ENCODE measurements around the gene GOLIM4.
A peak's percentile ranks its signal among the peaks of the same experiment; 100 is the strongest.
"Not testable (repeated sequence)": the region's sequence is repeated elsewhere in the genome, so short reads cannot be mapped to it uniquely, and the experiment has no call there.

The GOLIM4 gene

GRCh38 chr3:168095611-168096209, at the start of gene GOLIM4:
TSS of gene GOLIM4 (minus strand) at chr3:168095924. CDS start at chr3:168095285, 639 bp downstream.
- DNase-seq (ENCODE audit: low spot score) (peak; percentile 94), FAIRE-seq (peak; percentile 82)

GRCh38 chr3:168141405-168141998, 45.8 kb upstream of the GOLIM4 start:
- DNase-seq (ENCODE audit: low spot score) = no peak
- FAIRE-seq = no peak

- DNase-seq (ENCODE audit: low spot score) = no peak
- no peak for FAIRE-seq
Observed at GRCh38 chr3:168139947-168140346, 44.2 kb upstream of the GOLIM4 start.

GRCh38 chr3:168138421-168138820, 42.7 kb upstream of the GOLIM4 start:
- FAIRE-seq = no peak

GRCh38 chr3:168134931-168135330, 39.2 kb upstream of the GOLIM4 start:
- FAIRE-seq = no peak
- DNase-seq (ENCODE audit: low spot score) = no peak

More at GRCh38 chr3:168138421-168138820, 42.7 kb upstream of the GOLIM4 start:
- no peak for DNase-seq (ENCODE audit: low spot score)

- not testable (repeated sequence) for DNase-seq (ENCODE audit: low spot score); FAIRE-seq
Observed at GRCh38 chr3:168130250-168130649, 34.5 kb upstream of the GOLIM4 start.

- DNase-seq (ENCODE audit: low spot score); FAIRE-seq: not testable (repeated sequence)
Observed at GRCh38 chr3:168128463-168128862, 32.7 kb upstream of the GOLIM4 start.

GRCh38 chr3:168127466-168127865, 31.7 kb upstream of the GOLIM4 start:
- FAIRE-seq (no peak), DNase-seq (ENCODE audit: low spot score) (no peak)

- FAIRE-seq = no peak
Observed at GRCh38 chr3:168124791-168125190, 29.1 kb upstream of the GOLIM4 start.

GRCh38 chr3:168124291-168124690, 28.6 kb upstream of the GOLIM4 start:
- no peak for FAIRE-seq

More at GRCh38 chr3:168124791-168125190, 29.1 kb upstream of the GOLIM4 start:
- no peak for DNase-seq (ENCODE audit: low spot score)

GRCh38 chr3:168123201-168124176, 27.8 kb upstream of the GOLIM4 start:
- no peak for DNase-seq (ENCODE audit: low spot score)
- FAIRE-seq = no peak

More at GRCh38 chr3:168124291-168124690, 28.6 kb upstream of the GOLIM4 start:
- DNase-seq (ENCODE audit: low spot score) = no peak

- DNase-seq (ENCODE audit: low spot score) (no peak), FAIRE-seq (no peak)
Observed at GRCh38 chr3:168121184-168122017, 25.7 kb upstream of the GOLIM4 start.

- FAIRE-seq (no peak), DNase-seq (ENCODE audit: low spot score) (no peak)
Observed at GRCh38 chr3:168117853-168118313, 22.2 kb upstream of the GOLIM4 start.

GRCh38 chr3:168117059-168117458, 21.3 kb upstream of the GOLIM4 start:
- FAIRE-seq (no peak), DNase-seq (ENCODE audit: low spot score) (no peak)

- no peak for DNase-seq (ENCODE audit: low spot score)
- FAIRE-seq = no peak
Observed at GRCh38 chr3:168116279-168116678, 20.6 kb upstream of the GOLIM4 start.

- FAIRE-seq (no peak), DNase-seq (ENCODE audit: low spot score) (no peak)
Observed at GRCh38 chr3:168113848-168114247, 18.1 kb upstream of the GOLIM4 start.

- no peak for FAIRE-seq
- no peak for DNase-seq (ENCODE audit: low spot score)
Observed at GRCh38 chr3:168112894-168113293, 17.2 kb upstream of the GOLIM4 start.

GRCh38 chr3:168104361-168104760, 8.6 kb upstream of the GOLIM4 start:
- DNase-seq (ENCODE audit: low spot score) = no peak
- no peak for FAIRE-seq

- DNase-seq (ENCODE audit: low spot score) = no peak
- no peak for FAIRE-seq
Observed at GRCh38 chr3:168102735-168103410, 7.1 kb upstream of the GOLIM4 start.

- peak; percentile 40 for DNase-seq (ENCODE audit: low spot score)
Observed at GRCh38 chr3:168100777-168101492, 5.2 kb upstream of the GOLIM4 start.

More at GRCh38 chr3:168100777-168101492, 5.2 kb upstream of the GOLIM4 start:
- FAIRE-seq = no peak
